ENCODE results near the gene PGRMC1. TPM values are rescaled to one million over a fixed set of nuclear protein-coding genes. Genes with fewer than 3 reads are reported as not detected.
"Not testable (repeated sequence)": the region's sequence is repeated elsewhere in the genome, so short reads cannot be mapped to it uniquely, and the experiment has no call there.

Gene PGRMC1
- 126 TPM for total RNA-seq

DNA sequence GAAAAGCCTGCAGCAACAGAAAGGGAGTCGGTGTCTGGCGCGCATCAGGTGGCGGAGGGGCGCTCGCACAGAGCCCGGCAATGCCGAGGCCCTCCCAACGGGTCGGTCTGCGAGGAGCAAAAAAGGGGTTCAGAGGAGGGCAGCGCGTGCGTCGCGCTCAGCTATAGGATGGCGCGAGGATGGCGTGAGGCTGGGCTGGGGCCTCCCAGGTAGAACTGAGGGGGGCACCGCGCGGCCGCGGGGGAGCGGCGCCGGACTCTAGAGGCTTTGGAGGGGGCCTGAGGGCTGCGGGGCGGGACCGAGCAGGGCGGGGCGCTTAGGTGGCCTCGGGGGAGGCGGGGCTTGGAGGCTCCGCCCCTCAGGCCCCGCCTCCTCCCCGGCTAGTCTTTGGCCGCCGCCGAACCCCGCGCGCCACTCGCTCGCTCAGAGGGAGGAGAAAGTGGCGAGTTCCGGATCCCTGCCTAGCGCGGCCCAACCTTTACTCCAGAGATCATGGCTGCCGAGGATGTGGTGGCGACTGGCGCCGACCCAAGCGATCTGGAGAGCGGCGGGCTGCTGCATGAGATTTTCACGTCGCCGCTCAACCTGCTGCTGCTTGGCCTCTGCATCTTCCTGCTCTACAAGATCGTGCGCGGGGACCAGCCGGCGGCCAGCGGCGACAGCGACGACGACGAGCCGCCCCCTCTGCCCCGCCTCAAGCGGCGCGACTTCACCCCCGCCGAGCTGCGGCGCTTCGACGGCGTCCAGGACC, at the start of gene PGRMC1:
TSS of gene PGRMC1 (plus strand) at position 414 of the 751 bp plus-strand sequence. CDS start at position 493, 79 bp downstream.
- DNase-seq (ENCODE audit: low spot score): peak; percentile 81

GRCh38 chrX:119186763-119187162, 49.3 kb upstream of the PGRMC1 start:
- no peak for DNase-seq (ENCODE audit: low spot score)

GRCh38 chrX:119187298-119187697, 48.8 kb upstream of the PGRMC1 start:
- DNase-seq (ENCODE audit: low spot score): no peak

- no peak for DNase-seq (ENCODE audit: low spot score)
Measured at GRCh38 chrX:119189115-119189514, 47.0 kb upstream of the PGRMC1 start.

GRCh38 chrX:119189595-119189994, 46.5 kb upstream of the PGRMC1 start:
- peak; percentile 21 for DNase-seq (ENCODE audit: low spot score)

- DNase-seq (ENCODE audit: low spot score): no peak
Measured at GRCh38 chrX:119190091-119190681, 45.9 kb upstream of the PGRMC1 start.

DNA sequence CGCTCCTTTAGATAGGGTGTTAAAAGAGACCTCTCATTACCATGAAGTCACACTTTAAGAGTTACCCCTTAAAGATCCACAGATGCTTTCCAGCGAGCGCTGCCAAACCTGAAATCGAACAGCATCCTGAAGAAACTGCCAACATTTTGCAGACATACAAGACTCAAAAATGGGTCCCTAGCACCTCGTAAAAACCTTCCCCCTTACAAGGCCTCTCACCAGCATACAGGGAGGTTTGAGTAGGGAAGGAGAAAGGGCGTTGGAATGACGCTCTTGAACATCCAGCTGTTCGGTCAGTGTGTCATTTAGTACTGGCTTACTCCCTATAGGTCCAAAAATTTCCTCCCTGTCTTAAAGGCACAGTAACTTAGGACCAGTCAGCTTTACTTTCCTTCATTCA, 45.3 kb upstream of the PGRMC1 start:
- DNase-seq (ENCODE audit: low spot score): no peak

DNA sequence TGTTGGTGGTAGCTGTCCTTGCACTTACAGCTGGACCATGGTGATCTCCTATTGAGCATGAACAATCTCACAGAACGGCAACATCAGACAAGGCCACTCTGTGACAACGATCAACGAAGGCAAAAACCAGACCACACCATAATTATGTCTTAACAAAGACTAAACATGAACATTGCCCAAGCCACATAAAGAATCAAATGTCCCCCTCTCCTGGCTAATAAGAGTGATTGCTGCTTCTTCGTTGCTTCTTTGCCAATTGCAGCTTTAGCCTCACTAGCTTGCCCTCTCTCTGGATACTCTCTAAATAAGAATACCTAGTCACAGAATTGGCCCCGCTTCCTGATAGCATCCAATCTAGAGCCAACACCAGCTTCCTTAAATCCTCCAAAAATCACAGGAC, 41.5 kb upstream of the PGRMC1 start:
- no peak for DNase-seq (ENCODE audit: low spot score)

DNA sequence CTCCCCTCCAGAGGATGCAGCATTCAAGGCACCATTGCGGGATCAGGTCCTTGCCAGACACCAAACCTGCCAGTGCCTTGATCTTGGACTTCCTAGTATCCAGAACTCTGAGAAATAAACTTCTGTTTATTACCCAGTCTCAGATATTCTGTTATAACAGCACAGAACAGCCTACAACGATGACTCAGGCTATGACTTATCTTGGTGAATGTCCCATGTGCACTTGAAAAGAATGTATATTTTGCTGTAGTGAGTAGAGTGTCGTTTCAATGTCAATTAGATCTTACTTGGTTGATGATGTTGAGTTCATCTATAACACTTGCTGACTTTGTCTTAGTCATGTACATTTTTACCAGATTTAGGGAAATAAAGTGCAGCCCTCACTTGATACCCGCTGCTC, 34.5 kb upstream of the PGRMC1 start:
- no peak for DNase-seq (ENCODE audit: low spot score)

- DNase-seq (ENCODE audit: low spot score): no peak
Measured at GRCh38 chrX:119206203-119206602, 29.9 kb upstream of the PGRMC1 start.

GRCh38 chrX:119207483-119207882, 28.6 kb upstream of the PGRMC1 start:
- DNase-seq (ENCODE audit: low spot score): not testable (repeated sequence)

GRCh38 chrX:119208401-119209057, 27.6 kb upstream of the PGRMC1 start:
- DNase-seq (ENCODE audit: low spot score): no peak

GRCh38 chrX:119210931-119211648, 25.0 kb upstream of the PGRMC1 start:
- DNase-seq (ENCODE audit: low spot score): not testable (repeated sequence)

DNA sequence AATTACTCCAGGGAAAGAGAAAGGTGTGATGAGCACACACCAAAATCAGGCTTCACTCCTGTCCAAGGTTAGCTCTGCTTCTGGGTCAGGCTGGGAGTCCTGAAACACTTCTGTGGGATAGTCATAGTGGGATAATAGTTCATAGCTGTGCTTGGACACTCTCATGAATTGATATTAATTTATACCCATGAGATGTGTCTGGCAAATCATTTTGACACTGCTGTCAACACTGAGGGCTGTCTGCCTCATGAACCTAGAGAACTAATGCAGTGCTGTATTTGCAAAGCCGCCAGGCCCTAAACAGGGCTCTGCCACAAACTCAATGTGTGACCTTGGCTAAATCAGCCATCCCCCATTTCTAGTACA, 24.5 kb upstream of the PGRMC1 start:
- DNase-seq (ENCODE audit: low spot score): no peak

- no peak for DNase-seq (ENCODE audit: low spot score)
Measured at GRCh38 chrX:119218198-119218597, 17.9 kb upstream of the PGRMC1 start.

- no peak for DNase-seq (ENCODE audit: low spot score)
Measured at GRCh38 chrX:119222932-119223331, 13.2 kb upstream of the PGRMC1 start.

GRCh38 chrX:119223783-119224182, 12.3 kb upstream of the PGRMC1 start:
- DNase-seq (ENCODE audit: low spot score): no peak

DNA sequence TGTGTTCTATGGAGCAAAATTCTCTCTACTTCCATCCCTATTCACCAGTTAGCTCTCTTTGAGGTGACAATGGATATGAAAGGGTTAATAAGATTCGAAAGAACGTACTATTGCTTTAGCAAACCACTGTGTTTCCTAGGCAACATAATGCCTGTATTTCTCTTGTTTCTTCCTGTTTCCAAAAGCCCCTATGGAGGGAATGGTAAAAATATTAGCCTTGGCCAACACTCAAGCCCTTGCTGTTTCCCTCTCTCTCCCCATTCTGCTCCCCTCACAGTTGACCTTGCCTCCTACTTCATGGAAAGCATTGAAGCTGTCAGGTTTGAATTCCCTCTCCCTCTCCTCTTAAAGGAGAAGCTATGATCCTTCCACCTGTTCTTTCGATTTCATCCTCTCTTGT, 9.6 kb upstream of the PGRMC1 start:
- DNase-seq (ENCODE audit: low spot score): no peak

DNA sequence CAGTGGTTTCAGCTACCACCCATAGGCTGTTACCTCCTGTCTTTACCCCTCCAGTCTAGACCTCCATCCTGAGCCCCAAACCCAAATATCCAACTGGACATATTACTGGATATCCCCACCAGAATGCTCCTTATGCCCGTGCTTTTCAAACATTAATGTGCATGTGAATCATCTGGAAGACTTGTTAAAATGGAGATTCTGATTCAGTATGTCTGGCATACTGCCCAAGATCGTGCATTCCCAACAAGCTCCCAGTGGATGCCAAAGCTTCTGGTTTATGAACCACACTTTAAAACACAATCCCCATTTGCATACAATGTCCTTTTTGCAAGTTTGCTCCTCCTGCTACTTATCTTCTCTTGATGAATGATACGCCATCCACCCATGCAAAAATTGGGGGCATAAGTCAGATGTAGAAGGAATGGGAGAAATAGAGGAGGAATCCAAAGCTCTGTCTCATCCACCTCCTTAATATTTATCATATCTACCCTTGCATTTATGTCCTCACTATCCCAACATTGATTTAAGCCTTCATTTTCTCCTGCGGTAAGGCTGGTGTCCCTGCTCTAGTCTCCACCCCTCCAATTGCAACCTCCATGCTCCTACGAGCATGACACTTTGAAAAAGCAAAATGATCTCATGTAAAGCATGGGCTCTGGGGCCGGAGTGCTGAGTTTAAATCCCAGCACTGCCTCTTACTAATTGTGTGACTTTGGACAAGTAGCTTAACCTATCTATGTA, 7.4 kb upstream of the PGRMC1 start:
- no peak for DNase-seq (ENCODE audit: low spot score)

- no peak for DNase-seq (ENCODE audit: low spot score)
Measured at GRCh38 chrX:119229253-119229615, 6.9 kb upstream of the PGRMC1 start.

GRCh38 chrX:119230850-119231249, 5.2 kb upstream of the PGRMC1 start:
- DNase-seq (ENCODE audit: low spot score): no peak

DNA sequence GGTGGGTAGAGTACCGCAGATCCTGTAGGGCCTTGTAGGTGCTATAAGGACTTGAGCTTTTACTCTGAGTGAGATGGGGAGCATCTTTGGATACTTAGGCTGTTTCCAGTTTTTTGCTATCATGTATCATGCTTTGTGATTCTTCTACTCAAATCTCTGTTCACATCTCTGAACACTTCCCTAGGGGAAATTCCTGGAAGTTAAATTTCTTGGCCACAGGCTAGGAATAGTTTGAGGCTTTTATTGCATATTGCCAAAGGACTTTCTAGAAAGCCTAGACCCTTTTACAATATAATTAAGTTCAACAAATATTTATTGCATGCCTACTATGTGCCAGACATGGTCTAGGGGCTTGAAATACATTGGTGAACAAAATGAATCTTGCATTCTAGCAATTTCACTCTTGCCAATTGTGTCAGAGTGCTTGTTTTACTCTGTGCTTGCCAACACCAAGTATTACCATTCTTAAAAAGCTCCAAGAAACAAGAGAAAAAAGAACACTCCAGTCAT, 4.1 kb upstream of the PGRMC1 start:
- DNase-seq (ENCODE audit: low spot score): no peak

Data from mucosa of gallbladder (tissue), 1 donor.